ENCODE data around the gene MCM3. TPM values are rescaled to one million over a fixed set of nuclear protein-coding genes. Genes with fewer than 3 reads are reported as not detected.

MCM3 gene
- polyA plus RNA-seq: 56.1 TPM

GRCh38 chr6:52284460-52285176 is at the start of gene MCM3:
TSS of gene MCM3 (minus strand) at chr6:52284742. CDS start at chr6:52284674, 68 bp downstream.
- H3K4me3 Mint-ChIP-seq: peak within 1 kb of the TSS in 1 of 4 donors; percentile 57
- peaks cover 4% of the 10 kb centered on the region for H3K36me3 Mint-ChIP-seq
- peak within 1 kb of the TSS in 1 of 3 donors; percentile 10 for H3K27ac Mint-ChIP-seq
- no peaks in the 10 kb centered on the region for H3K9me3 Mint-ChIP-seq
- peaks cover 17 to 26% (median 18%) of the 10 kb centered on the region in 3 donors for H3K4me1 Mint-ChIP-seq
- no peaks in the 10 kb centered on the region for H3K27me3 Mint-ChIP-seq

DNA sequence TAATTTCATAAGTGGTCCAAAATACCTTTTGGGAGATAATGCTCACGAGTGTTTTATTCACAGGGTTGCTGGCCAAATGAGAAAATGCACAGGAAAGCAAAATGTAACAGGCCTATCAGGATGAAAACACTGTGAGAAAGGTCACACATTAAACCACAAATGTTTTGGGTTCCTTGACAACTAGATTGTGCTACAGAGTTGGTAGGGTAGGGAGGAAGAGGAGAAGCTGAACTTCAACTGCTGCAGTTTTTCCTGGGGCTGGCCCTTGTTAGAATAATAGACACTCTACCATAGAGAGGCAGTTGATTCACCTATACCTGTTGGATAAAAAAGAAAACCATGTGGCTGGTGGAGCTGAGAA is 49.3 kb upstream of the MCM3 start:
- peak overlapping the region in 1 of 3 donors; percentile 24 for H3K27ac Mint-ChIP-seq
- peaks cover 14 to 33% (median 20%) of the 10 kb centered on the region in 3 donors for H3K4me1 Mint-ChIP-seq
- H3K36me3 Mint-ChIP-seq: peaks cover 1% of the 10 kb centered on the region
- peaks cover 1% of the 10 kb centered on the region for H3K27me3 Mint-ChIP-seq
- no peak overlapping the region for H3K4me3 Mint-ChIP-seq
- no peaks in the 10 kb centered on the region for H3K9me3 Mint-ChIP-seq

- H3K36me3 Mint-ChIP-seq: peaks cover 1% of the 10 kb centered on the region
- H3K27ac Mint-ChIP-seq: peak overlapping the region in 1 of 3 donors; percentile 55
- no peaks in the 10 kb centered on the region for H3K9me3 Mint-ChIP-seq
- peaks cover 1% of the 10 kb centered on the region for H3K27me3 Mint-ChIP-seq
- H3K4me1 Mint-ChIP-seq: peaks cover 14 to 37% (median 20%) of the 10 kb centered on the region in 3 donors
- peak overlapping the region in 1 of 4 donors; percentile 86 for H3K4me3 Mint-ChIP-seq
Observed at GRCh38 chr6:52331793-52332457, 47.4 kb upstream of the MCM3 start.

DNA sequence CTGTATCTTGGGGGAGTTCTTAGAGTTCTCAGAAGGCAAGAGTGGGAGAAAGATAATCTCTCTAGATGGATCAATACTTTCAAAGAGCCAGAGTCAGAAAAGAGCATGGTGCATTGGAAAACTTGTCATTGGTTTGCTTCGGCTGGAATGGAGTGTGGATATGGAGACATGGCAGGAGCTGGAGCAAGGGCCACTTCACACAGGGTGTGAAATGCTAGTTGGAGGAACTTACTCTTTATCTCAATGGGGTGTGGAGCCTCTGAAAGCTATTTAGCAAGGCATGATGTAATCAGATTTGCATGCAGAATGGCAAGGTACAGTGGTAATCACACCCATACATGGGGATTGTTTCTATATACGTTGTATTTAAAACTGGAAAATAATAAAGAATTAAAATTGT is 45.9 kb upstream of the MCM3 start:
- Mint-ChIP-seq H3K4me1 (peaks cover 12 to 32% (median 25%) of the 10 kb centered on the region in 3 donors), H3K27ac (peak overlapping the region in 1 of 3 donors; percentile 27)

GRCh38 chr6:52328729-52329128 is 44.2 kb upstream of the MCM3 start:
- no peak overlapping the region for H3K4me3 Mint-ChIP-seq
- peaks cover 5 to 26% (median 14%) of the 10 kb centered on the region in 3 donors for H3K4me1 Mint-ChIP-seq
- no peaks in the 10 kb centered on the region for H3K9me3 Mint-ChIP-seq
- H3K36me3 Mint-ChIP-seq: peaks cover 1% of the 10 kb centered on the region
- H3K27ac Mint-ChIP-seq: no peak overlapping the region
- H3K27me3 Mint-ChIP-seq: peaks cover 1% of the 10 kb centered on the region

More for the DNA sequence above, 45.9 kb upstream of the MCM3 start:
- H3K36me3 Mint-ChIP-seq: peaks cover 1% of the 10 kb centered on the region
- H3K4me3 Mint-ChIP-seq: peak overlapping the region in 1 of 4 donors; percentile 6
- H3K9me3 Mint-ChIP-seq: no peaks in the 10 kb centered on the region
- peaks cover 1% of the 10 kb centered on the region for H3K27me3 Mint-ChIP-seq

GRCh38 chr6:52328303-52328662 is 43.7 kb upstream of the MCM3 start:
- Mint-ChIP-seq H3K4me1 (peaks cover 2 to 24% (median 9%) of the 10 kb centered on the region in 3 donors), H3K27me3 (peaks cover 1% of the 10 kb centered on the region), H3K27ac (no peak overlapping the region), H3K9me3 (no peaks in the 10 kb centered on the region), H3K36me3 (peaks cover 1% of the 10 kb centered on the region), H3K4me3 (no peak overlapping the region)

DNA sequence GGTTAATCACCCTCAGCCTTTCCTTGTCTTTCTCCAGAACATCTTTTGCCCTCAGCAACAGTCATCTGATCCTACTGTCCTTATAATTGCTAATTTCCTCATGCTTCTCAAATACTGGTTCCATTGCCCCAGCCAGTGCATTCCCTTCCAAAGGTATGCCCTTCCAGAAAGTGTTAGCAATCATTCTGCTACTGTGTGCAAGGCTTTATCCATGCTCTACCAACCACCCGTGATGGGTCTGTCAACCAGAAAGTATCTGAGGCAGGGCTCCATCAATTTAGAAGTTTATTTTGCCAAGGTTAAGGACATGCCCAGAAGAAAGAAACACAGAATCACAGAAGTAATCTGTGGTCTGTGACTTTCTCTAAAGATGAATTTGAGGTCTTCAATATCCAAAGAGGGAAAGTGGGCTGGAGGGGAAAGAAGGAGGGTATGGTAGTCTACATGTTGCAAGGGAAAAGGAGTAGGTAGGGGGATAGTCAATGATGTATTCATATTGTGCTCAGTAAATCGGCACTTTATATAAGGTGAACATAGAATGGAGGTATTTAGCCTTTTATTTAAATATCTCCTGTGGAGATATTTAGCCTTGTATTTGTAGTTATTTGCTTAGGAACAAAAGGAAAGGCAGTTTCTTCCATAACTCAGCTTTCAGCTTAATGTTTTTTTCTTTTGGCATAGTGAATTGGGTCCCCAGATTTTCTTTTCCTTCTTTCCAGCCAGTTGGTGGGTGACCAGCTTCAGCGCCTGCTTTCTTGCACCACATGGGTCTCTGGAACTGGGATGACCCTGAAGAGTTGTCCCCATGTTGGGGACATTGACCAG is 42.2 kb upstream of the MCM3 start:
- Mint-ChIP-seq H3K36me3 (no peaks in the 10 kb centered on the region), H3K27me3 (peaks cover 1% of the 10 kb centered on the region), H3K4me1 (peaks cover 4 to 18% (median 17%) of the 10 kb centered on the region in 3 donors), H3K27ac (no peak overlapping the region), H3K9me3 (no peaks in the 10 kb centered on the region), H3K4me3 (no peak overlapping the region)

GRCh38 chr6:52325695-52326471 is 41.3 kb upstream of the MCM3 start:
- Mint-ChIP-seq H3K9me3 (no peaks in the 10 kb centered on the region), H3K4me3 (no peak overlapping the region), H3K36me3 (no peaks in the 10 kb centered on the region), H3K4me1 (peaks cover 2 to 19% (median 17%) of the 10 kb centered on the region in 3 donors), H3K27me3 (peaks cover 1% of the 10 kb centered on the region), H3K27ac (no peak overlapping the region)

DNA sequence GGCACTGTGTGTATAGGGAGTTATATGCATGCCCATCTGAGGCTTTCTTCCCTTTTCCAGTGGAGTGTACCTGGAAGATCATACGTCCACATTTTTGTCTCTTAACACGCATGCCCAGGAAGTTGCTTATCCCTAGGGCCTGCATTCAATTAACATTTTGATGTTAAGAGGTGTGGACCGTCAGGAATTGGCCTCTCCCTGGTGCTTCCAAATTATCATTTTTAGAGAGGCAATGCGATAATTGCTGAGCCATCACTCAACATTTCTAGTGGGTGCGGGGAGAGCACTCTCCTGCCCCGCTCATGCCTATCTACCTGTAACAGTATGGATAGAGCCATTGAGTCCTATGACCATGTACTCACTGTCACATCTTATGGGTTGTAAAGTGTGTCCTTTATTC is 39.6 kb upstream of the MCM3 start:
- Mint-ChIP-seq H3K27ac (peak overlapping the region in 1 of 3 donors; percentile 86), H3K4me1 (peaks cover 2 to 15% (median 9%) of the 10 kb centered on the region in 3 donors), H3K27me3 (no peaks in the 10 kb centered on the region), H3K36me3 (no peaks in the 10 kb centered on the region), H3K9me3 (no peaks in the 10 kb centered on the region), H3K4me3 (no peak overlapping the region)

DNA sequence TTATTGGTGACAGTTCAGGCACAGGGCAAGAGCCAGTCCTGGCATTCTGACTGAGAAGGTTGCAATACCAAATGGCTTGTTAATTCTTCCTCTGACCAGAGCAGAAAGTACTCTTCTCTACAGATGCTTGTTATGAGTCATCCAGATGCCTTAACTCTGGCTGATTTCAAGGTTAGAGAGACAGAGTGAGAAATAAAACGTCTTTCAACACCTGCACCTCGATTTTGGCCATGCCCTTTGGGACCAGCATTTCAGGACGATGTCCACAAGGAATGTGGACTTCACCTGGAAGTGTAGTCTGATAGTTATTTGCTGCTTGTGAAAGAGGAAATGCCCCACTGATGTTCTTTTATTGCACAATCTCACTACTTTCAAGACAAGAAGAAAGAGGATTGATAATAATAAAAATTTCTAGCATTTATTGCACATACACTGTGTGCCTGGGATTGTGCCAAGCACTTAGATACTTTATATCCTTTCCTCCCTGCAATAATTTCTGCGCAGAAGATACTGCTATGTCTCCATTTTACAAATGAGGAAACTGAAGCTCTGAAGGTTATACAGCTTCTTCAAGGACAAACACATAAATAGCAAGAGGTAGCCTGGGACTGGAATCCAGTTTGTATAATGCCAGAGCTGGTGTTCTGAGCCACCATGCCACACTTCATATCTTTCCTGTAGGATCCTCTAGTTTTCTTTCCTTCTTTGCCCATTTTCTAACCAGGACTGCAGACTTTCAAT is 33.5 kb upstream of the MCM3 start:
- no peaks in the 10 kb centered on the region for H3K36me3 Mint-ChIP-seq

GRCh38 chr6:52317211-52317610 is 32.7 kb upstream of the MCM3 start:
- H3K4me3 Mint-ChIP-seq: no peak overlapping the region
- no peak overlapping the region for H3K27ac Mint-ChIP-seq
- no peaks in the 10 kb centered on the region for H3K27me3 Mint-ChIP-seq
- H3K9me3 Mint-ChIP-seq: no peaks in the 10 kb centered on the region
- H3K36me3 Mint-ChIP-seq: no peaks in the 10 kb centered on the region
- H3K4me1 Mint-ChIP-seq: peaks cover 8 to 15% (median 15%) of the 10 kb centered on the region in 3 donors

More for the DNA sequence above, 33.5 kb upstream of the MCM3 start:
- no peak overlapping the region for H3K4me3 Mint-ChIP-seq
- no peaks in the 10 kb centered on the region for H3K27me3 Mint-ChIP-seq
- H3K9me3 Mint-ChIP-seq: no peaks in the 10 kb centered on the region
- H3K27ac Mint-ChIP-seq: peak overlapping the region in 1 of 3 donors; percentile 3
- H3K4me1 Mint-ChIP-seq: peaks cover 10 to 21% (median 12%) of the 10 kb centered on the region in 3 donors

DNA sequence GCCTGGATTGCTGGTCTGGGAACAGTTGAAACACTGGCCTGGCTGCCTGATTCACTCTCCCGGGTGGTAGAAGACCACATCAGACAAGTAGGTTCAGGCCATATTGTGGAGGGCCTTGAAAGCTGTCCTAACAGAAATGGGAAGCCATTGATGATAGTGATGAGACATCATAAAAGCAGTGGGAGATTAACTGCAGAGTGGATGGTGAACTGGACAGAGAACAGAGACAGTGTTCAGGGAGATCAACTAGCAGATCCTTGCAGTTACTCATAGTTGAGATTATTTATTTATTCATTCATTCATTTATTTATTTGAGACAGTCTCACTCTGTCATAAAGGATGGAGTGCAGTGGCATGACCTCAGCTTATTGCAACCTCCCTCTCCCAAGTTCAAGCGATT is 30.2 kb upstream of the MCM3 start:
- no peaks in the 10 kb centered on the region for H3K27me3 Mint-ChIP-seq
- peaks cover 10 to 18% (median 16%) of the 10 kb centered on the region in 3 donors for H3K4me1 Mint-ChIP-seq
- H3K4me3 Mint-ChIP-seq: no peak overlapping the region
- no peaks in the 10 kb centered on the region for H3K36me3 Mint-ChIP-seq
- H3K9me3 Mint-ChIP-seq: no peaks in the 10 kb centered on the region
- H3K27ac Mint-ChIP-seq: peak overlapping the region in 1 of 3 donors; percentile 29

- Mint-ChIP-seq H3K36me3 (no peaks in the 10 kb centered on the region), H3K27me3 (no peaks in the 10 kb centered on the region), H3K27ac (peak overlapping the region in 1 of 3 donors; percentile 82), H3K4me3 (no peak overlapping the region), H3K9me3 (no peaks in the 10 kb centered on the region), H3K4me1 (peaks cover 19 to 22% (median 19%) of the 10 kb centered on the region in 3 donors)
Observed at GRCh38 chr6:52312461-52312860, 27.9 kb upstream of the MCM3 start.

GRCh38 chr6:52310932-52311331 is 26.4 kb upstream of the MCM3 start:
- H3K36me3 Mint-ChIP-seq: no peaks in the 10 kb centered on the region
- peaks cover 25 to 30% (median 27%) of the 10 kb centered on the region in 3 donors for H3K4me1 Mint-ChIP-seq
- H3K4me3 Mint-ChIP-seq: no peak overlapping the region
- no peak overlapping the region for H3K27ac Mint-ChIP-seq
- no peaks in the 10 kb centered on the region for H3K9me3 Mint-ChIP-seq
- no peaks in the 10 kb centered on the region for H3K27me3 Mint-ChIP-seq
